ENCODE data around the gene KIRREL1. TPM values are rescaled to one million over a fixed set of nuclear protein-coding genes. Genes with fewer than 3 reads are reported as not detected.

Gene KIRREL1
- total RNA-seq, 1 donor from 2014 or later = 34.9 TPM

DNA sequence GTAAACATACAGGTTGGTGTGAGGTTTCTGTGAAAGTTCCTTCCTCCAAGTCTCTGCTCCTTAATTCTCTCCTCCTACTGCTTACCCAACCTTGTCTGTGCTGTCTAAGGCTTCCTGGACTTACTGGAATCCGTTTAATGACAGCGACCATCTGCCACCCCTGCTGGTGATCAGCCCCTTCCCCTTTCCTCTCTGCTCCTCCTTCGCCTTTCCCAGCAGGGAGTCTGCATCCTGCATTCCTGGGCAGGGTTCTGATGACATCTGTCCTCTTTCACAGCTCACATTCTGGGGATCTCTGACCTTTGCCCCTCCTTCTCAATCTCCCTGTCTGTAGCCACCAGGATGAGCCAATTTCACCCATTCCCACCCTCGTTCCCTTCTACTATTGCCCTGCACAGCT, 66.5 kb downstream of the KIRREL1 start:
- DNase-seq (ENCODE audit: extremely low spot score in 2 of 2) = no peak
- Histone ChIP-seq H3K4me1 (peaks cover 67% of the 10 kb centered on the region), H3K27me3 (no peaks in the 10 kb centered on the region), H3K36me3 (no peaks in the 10 kb centered on the region), H3K27ac (no peak overlapping the region), H3K4me3 (no peak overlapping the region), H3K9me3 (no peaks in the 10 kb centered on the region)
- no peak for TF ChIP-seq POLR2AphosphoS5 (IDR thresholded peaks at IDR 0.05; ENCODE audit: insufficient read depth in 1 of 2, low read depth in 1 of 2)
- intact Hi-C loops (cut with DNase I) = loop anchor here (10.0 kb wide), 1 partner anchor 815 kb away; no protein-coding TSS in a partner anchor

DNA sequence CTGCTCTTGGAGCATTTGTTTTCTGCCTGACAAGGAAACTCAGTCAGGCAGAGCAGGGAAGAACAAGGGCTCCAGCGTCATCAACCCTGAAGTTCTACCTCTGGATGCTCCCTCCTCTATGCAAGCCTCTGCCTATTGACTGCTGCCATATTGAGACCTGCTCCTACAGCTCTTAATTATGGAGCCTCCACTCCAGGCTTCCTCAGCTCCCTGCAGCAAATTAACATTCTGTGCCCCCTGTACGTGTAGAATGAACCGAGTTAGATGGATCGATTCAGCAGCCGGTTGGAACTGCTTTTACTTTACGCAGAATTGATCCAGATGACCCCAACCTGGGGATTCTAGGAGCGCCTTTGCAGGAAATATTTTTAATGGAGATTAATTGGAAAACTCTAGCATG, 68.7 kb downstream of the KIRREL1 start:
- Histone ChIP-seq H3K9me3 (no peaks in the 10 kb centered on the region), H3K27ac (no peak overlapping the region), H3K36me3 (no peaks in the 10 kb centered on the region), H3K27me3 (no peaks in the 10 kb centered on the region), H3K4me3 (no peak overlapping the region), H3K4me1 (peaks cover 64% of the 10 kb centered on the region)
- no peak for DNase-seq (ENCODE audit: extremely low spot score in 2 of 2)
- TF ChIP-seq POLR2AphosphoS5 (IDR thresholded peaks at IDR 0.05; ENCODE audit: insufficient read depth in 1 of 2, low read depth in 1 of 2) = no peak
- TF ChIP-seq, protein P1, sequence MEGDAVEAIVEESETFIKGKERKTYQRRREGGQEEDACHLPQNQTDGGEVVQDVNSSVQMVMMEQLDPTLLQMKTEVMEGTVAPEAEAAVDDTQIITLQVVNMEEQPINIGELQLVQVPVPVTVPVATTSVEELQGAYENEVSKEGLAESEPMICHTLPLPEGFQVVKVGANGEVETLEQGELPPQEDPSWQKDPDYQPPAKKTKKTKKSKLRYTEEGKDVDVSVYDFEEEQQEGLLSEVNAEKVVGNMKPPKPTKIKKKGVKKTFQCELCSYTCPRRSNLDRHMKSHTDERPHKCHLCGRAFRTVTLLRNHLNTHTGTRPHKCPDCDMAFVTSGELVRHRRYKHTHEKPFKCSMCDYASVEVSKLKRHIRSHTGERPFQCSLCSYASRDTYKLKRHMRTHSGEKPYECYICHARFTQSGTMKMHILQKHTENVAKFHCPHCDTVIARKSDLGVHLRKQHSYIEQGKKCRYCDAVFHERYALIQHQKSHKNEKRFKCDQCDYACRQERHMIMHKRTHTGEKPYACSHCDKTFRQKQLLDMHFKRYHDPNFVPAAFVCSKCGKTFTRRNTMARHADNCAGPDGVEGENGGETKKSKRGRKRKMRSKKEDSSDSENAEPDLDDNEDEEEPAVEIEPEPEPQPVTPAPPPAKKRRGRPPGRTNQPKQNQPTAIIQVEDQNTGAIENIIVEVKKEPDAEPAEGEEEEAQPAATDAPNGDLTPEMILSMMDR (IDR thresholded peaks at IDR 0.05) = no peak
- TF ChIP-seq POLR2A (IDR thresholded peaks at IDR 0.05) = no peak
- intact Hi-C loops (cut with DNase I) = loop anchor here (10.0 kb wide), 1 partner anchor 817 kb away; no protein-coding TSS in a partner anchor

DNA sequence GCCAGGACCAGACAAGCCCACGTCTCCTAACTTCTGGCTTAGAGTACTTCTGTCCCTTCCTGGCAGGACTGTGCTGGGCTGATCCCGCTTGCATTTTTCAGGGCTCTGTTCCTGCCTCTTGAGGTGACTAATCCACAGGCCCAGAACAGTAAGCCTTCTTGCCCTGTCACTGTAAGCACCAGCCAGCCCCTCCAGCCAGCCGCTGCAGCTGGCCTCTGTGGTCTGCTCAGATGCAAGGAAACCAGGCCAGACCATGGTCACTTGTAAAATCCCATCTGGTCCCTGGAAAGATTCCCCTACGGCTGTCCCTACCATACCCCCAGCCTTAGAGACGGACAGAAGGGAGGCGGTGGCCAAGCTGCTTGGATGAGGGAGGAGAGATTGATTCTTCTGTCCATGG, 74.2 kb downstream of the KIRREL1 start:
- no peaks in the 10 kb centered on the region for H3K9me3 ChIP-seq
- H3K4me1 ChIP-seq = peaks cover 87% of the 10 kb centered on the region
- DNase-seq (ENCODE audit: extremely low spot score in 2 of 2) = no peak
- H3K4me3 ChIP-seq = no peak overlapping the region
- TF ChIP-seq POLR2AphosphoS5 (IDR thresholded peaks at IDR 0.05; ENCODE audit: insufficient read depth in 1 of 2, low read depth in 1 of 2) (no peak), POLR2A (IDR thresholded peaks at IDR 0.05) (no peak)
- TF ChIP-seq, protein P1 (IDR thresholded peaks at IDR 0.05) = no peak
- H3K27me3 ChIP-seq = no peaks in the 10 kb centered on the region
- no peaks in the 10 kb centered on the region for H3K36me3 ChIP-seq
- intact Hi-C loops (cut with DNase I) = loop anchor here (10.0 kb wide), 1 partner anchor 823 kb away; no protein-coding TSS in a partner anchor
- no peak overlapping the region for H3K27ac ChIP-seq

DNA sequence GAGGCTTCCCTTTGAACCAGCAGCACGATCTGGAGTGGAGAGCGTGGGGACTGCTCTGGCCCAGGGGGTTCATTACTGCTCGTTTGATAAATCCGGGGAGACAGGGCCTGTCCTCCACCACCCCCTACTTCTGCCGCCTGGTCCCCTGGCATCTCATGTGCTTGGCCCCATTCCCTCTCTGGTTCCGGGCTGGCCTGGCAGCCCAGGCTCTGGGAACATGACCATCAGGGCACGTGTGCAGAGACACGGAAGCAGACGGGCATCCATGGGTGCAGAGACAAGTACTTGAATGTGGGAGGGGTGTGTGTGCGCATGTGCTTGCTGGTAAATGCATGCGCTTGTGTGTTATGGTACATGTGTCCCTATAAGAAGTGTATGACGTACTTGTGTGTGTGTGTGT, 75.5 kb downstream of the KIRREL1 start:
- H3K36me3 ChIP-seq = no peaks in the 10 kb centered on the region
- no peaks in the 10 kb centered on the region for H3K9me3 ChIP-seq
- H3K27ac ChIP-seq = no peak overlapping the region
- no peak overlapping the region for H3K4me3 ChIP-seq
- H3K27me3 ChIP-seq = no peaks in the 10 kb centered on the region
- TF ChIP-seq POLR2A (IDR thresholded peaks at IDR 0.05) (no peak), POLR2AphosphoS5 (IDR thresholded peaks at IDR 0.05; ENCODE audit: insufficient read depth in 1 of 2, low read depth in 1 of 2) (no peak)
- TF ChIP-seq, protein P1 (IDR thresholded peaks at IDR 0.05) = no peak
- peaks cover 78% of the 10 kb centered on the region for H3K4me1 ChIP-seq
- intact Hi-C loops (cut with DNase I) = loop anchor here (10.0 kb wide), 1 partner anchor 824 kb away; no protein-coding TSS in a partner anchor
- no peak for DNase-seq (ENCODE audit: extremely low spot score in 2 of 2)

DNA sequence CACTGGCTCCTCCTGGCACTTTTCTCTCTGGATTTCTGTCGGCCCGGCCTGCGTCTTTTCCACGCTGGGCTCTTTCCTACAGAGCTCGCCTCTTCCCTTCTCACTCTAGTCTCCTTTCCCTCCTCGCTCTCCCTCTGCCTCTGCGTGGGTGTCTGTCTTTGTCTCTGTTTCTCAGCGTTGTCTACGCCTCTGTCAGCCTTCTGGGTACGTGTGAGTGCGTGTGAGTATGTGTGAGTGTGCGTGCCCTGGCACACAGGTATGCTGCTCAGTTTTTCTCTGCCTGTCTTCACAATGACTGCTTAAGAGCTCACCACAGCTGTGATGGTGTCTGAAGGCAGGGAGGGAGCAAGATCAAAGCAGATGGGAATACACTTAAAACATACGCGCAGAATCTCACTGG, 77.7 kb downstream of the KIRREL1 start:
- DNase-seq (ENCODE audit: extremely low spot score in 2 of 2) = no peak
- Histone ChIP-seq H3K36me3 (no peaks in the 10 kb centered on the region), H3K27me3 (no peaks in the 10 kb centered on the region), H3K4me3 (no peak overlapping the region), H3K27ac (no peak overlapping the region), H3K9me3 (no peaks in the 10 kb centered on the region), H3K4me1 (peaks cover 73% of the 10 kb centered on the region)
- TF ChIP-seq POLR2AphosphoS5 (IDR thresholded peaks at IDR 0.05; ENCODE audit: insufficient read depth in 1 of 2, low read depth in 1 of 2) (no peak), POLR2A (IDR thresholded peaks at IDR 0.05) (no peak)
- TF ChIP-seq, protein P1 (IDR thresholded peaks at IDR 0.05) = no peak
- intact Hi-C loops (cut with DNase I) = no loop called here
